Naive thymus-derived CD4-positive, alpha-beta T cell (primary cell): ENCODE measurements around the gene FAM237A. TPM values are rescaled to one million over a fixed set of nuclear protein-coding genes. Genes with fewer than 3 reads are reported as not detected.

Experiments used
- ATAC-seq: fragments of 150-1000 bp; cut with Tn5 transposase; 2 replicates; pipeline ENCODE4 v1.10.0; 2021; ENCODE audit warnings: mild to moderate bottlenecking, moderate library complexity
- CTCF ChIA-PET: fragments of 350-600 bp; sonication (Branson Sonifier 250); formaldehyde crosslinking; loops from one replicate; lab custom pipeline; 2021; ENCODE audit warnings: antibody characterized with exemption; lab: Charles Lee
- POLR2A ChIA-PET: fragments of 350-600 bp; sonication (Branson Sonifier 250); formaldehyde crosslinking; loops from one replicate; lab custom pipeline; 2021; ENCODE audit warnings: antibody characterized with exemption, inconsistent platforms; lab: Charles Lee
- DNase-seq, 9 donors: peaks; one replicate each; pipeline versions ENCODE4 v3.0.0 to v3.0.0-alpha.2; 2020 to 2022; ENCODE audit warnings: mixed read lengths in 1 of 9
- H3K27ac ChIP-seq: one replicate; pipeline ENCODE4 v1.7.0; 2013; ENCODE audit warnings: mild to moderate bottlenecking, low read depth, low read length, moderate library complexity
- H3K27me3 ChIP-seq, 2 donors: one replicate each; pipeline ENCODE4 v1.7.0; 2013; ENCODE audit warnings: low read length in 2 of 2, mild to moderate bottlenecking in 2 of 2, moderate library complexity in 2 of 2; ENCODE audit not compliant: control insufficient read depth in 2 of 2, insufficient read depth in 2 of 2
- H3K36me3 ChIP-seq, 3 experiments: 1 replicate in 2 of 3; 2 replicates in 1 of 3; pipeline ENCODE4 v1.7.0; 2013; ENCODE audit warnings: low read length in 3 of 3, mild to moderate bottlenecking in 3 of 3, moderate library complexity in 1 of 3; ENCODE audit not compliant: insufficient read depth in 3 of 3, control insufficient read depth in 2 of 3
- H3K4me1 ChIP-seq, 2 donors: one replicate each; pipeline ENCODE4 v1.7.0; 2013; ENCODE audit warnings: low read length in 2 of 2, mild to moderate bottlenecking in 2 of 2, moderate library complexity in 1 of 2; ENCODE audit not compliant: control insufficient read depth in 2 of 2, insufficient read depth in 2 of 2
- H3K4me3 ChIP-seq: 2 replicates; pipeline ENCODE4 v1.7.0; 2013; ENCODE audit warnings: mild to moderate bottlenecking, low read length
- H3K9me3 ChIP-seq, 3 experiments: 1 replicate in 2 of 3; 2 replicates in 1 of 3; pipeline ENCODE4 v1.7.0; 2013; ENCODE audit warnings: low read length in 3 of 3; ENCODE audit not compliant: control insufficient read depth in 2 of 3
- H3K27ac Mint-ChIP-seq, 9 donors: one replicate each; pipeline ENCODE4 v1.8.0; 2020 to 2022; ENCODE audit warnings: mixed read lengths in 9 of 9, mild to moderate bottlenecking in 8 of 9, moderate library complexity in 5 of 9, inconsistent platforms in 2 of 9
- H3K27me3 Mint-ChIP-seq, 5 donors: one replicate each; pipeline ENCODE4 v1.8.0; 2021 to 2022; ENCODE audit warnings: mixed read lengths in 5 of 5, mild to moderate bottlenecking in 1 of 5
- H3K36me3 Mint-ChIP-seq, 5 donors: one replicate each; pipeline ENCODE4 v1.8.0; 2020 to 2022; ENCODE audit warnings: mixed read lengths in 5 of 5, mild to moderate bottlenecking in 3 of 5, inconsistent platforms in 1 of 5
- H3K4me1 Mint-ChIP-seq, 7 donors: one replicate each; pipeline ENCODE4 v1.8.0; 2020 to 2022; ENCODE audit warnings: mixed read lengths in 7 of 7, mild to moderate bottlenecking in 3 of 7, inconsistent platforms in 1 of 7
- H3K4me3 Mint-ChIP-seq, 10 donors: one replicate each; pipeline ENCODE4 v1.8.0; 2020 to 2022; ENCODE audit warnings: mild to moderate bottlenecking in 10 of 10, mixed read lengths in 10 of 10, moderate library complexity in 6 of 10, inconsistent platforms in 2 of 10
- H3K9me3 Mint-ChIP-seq, 11 donors: one replicate each; pipeline ENCODE4 v1.8.0; 2020 to 2022; ENCODE audit warnings: mixed read lengths in 11 of 11, mild to moderate bottlenecking in 4 of 11, inconsistent platforms in 1 of 11, moderate library complexity in 1 of 11
- intact Hi-C, 2 donors: fragments of 100-400 bp; cut with micrococcal nuclease; formaldehyde crosslinking; loops; one replicate each; pipeline ENCODE4 v1.15.1; 2023
- polyA plus RNA-seq, 2 donors: library from polyadenylated mRNA; unstranded; fragments of 300-500 nt; fragmentation: Illumina TruSeq; gene quantifications; one replicate each; pipeline ENCODE4 v1.2.3, GENCODE V29; 2021
- total RNA-seq, 6 experiments: library from RNA in 5 of 6; stranded (reverse) in 5 of 6; gene quantifications; 1 replicate in 5 of 6; 2 replicates in 1 of 6; pipeline ENCODE4 v1.2.3 and lab custom pipeline; 2021 to 2026

The FAM237A gene
- total and polyA plus RNA-seq, 7 experiments from 2014 or later, result not detected

DNA sequence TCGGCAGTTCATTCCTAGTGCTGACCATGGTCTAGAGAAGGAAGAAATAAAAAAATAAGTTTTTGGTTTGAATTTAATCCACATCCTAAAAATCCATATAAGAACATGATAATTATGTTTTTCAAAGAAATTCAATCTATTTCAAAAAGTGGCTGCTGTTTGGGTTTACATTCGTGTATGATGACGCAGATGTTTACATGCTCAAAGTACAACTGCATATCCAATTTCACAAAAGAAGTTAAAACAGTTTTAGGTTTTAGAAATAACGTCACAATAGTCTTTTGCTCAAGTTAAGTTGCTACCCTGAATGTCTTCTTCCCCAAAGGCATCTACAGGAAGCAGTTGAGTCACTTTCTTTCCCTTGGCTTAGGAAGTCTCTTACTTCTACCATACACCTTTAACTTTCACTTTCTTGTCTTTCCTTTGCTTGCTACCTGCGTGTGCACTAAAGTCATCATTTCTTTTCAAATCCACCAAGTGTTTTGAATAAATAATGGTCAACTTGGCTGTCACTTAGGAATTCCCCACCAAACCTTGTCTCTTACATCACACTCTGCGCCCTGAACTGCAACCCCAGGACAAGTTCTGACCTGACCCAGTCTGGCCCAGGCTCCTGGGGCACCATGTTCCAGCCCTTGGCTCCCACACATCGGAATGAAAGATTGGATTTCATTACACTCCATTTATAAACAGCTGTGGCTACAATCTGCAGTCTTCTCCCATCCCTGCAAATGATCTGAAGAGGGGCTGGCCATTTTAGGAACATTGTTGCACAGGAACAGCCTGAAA is 28.4 kb downstream of the FAM237A start:
- POLR2A ChIA-PET, result no interaction called here
- H3K4me1 Mint-ChIP-seq, result peaks cover 0 to 3% (median 0%) of the 10 kb centered on the region in 7 donors
- peaks cover 11 to 29% (median 19%) of the 10 kb centered on the region in 5 donors for H3K27me3 Mint-ChIP-seq
- DNase-seq, result no peak
- no peak overlapping the region for H3K4me3 ChIP-seq
- no peak overlapping the region for H3K27ac Mint-ChIP-seq
- H3K27ac ChIP-seq, result no peak overlapping the region
- no peaks in the 10 kb centered on the region for H3K36me3 Mint-ChIP-seq
- intact Hi-C loops, result no loop called here
- H3K4me1 ChIP-seq, result no peaks in the 10 kb centered on the region
- ATAC-seq, result no peak
- H3K9me3 ChIP-seq, result no peaks in the 10 kb centered on the region
- CTCF ChIA-PET, result no interaction called here
- peaks cover 0 to 2% of the 10 kb centered on the region in 2 donors for H3K27me3 ChIP-seq
- H3K4me3 Mint-ChIP-seq, result no peak overlapping the region
- H3K9me3 Mint-ChIP-seq, result peaks cover 0 to 2% (median 0%) of the 10 kb centered on the region in 11 donors
- H3K36me3 ChIP-seq, result no peaks in the 10 kb centered on the region

GRCh38 chr2:206683546-206683945 is 41.3 kb downstream of the FAM237A start:
- no peak for ATAC-seq
- no peaks in the 10 kb centered on the region for H3K9me3 ChIP-seq
- no peak overlapping the region for H3K27ac ChIP-seq
- Mint-ChIP-seq H3K4me1 (no peaks in the 10 kb centered on the region), H3K9me3 (no peaks in the 10 kb centered on the region), H3K4me3 (no peak overlapping the region), H3K27ac (no peak overlapping the region), H3K27me3 (peaks cover 0 to 38% (median 10%) of the 10 kb centered on the region in 5 donors), H3K36me3 (no peaks in the 10 kb centered on the region)
- H3K4me1 ChIP-seq, result no peaks in the 10 kb centered on the region
- no peaks in the 10 kb centered on the region for H3K27me3 ChIP-seq
- POLR2A ChIA-PET, result no interaction called here
- intact Hi-C loops, result no loop called here
- no peak overlapping the region for H3K4me3 ChIP-seq
- DNase-seq, result no peak
- no peaks in the 10 kb centered on the region for H3K36me3 ChIP-seq
- CTCF ChIA-PET, result no interaction called here

GRCh38 chr2:206688453-206688852 is 46.2 kb downstream of the FAM237A start:
- Mint-ChIP-seq H3K4me1 (peaks cover 0 to 4% (median 0%) of the 10 kb centered on the region in 7 donors), H3K4me3 (no peak overlapping the region), H3K36me3 (no peaks in the 10 kb centered on the region), H3K9me3 (peaks cover 0 to 2% (median 0%) of the 10 kb centered on the region in 11 donors), H3K27ac (no peak overlapping the region), H3K27me3 (peaks cover 0 to 13% (median 10%) of the 10 kb centered on the region in 5 donors)
- Histone ChIP-seq H3K9me3 (no peaks in the 10 kb centered on the region), H3K27me3 (no peaks in the 10 kb centered on the region), H3K36me3 (no peaks in the 10 kb centered on the region), H3K27ac (no peak overlapping the region), H3K4me1 (no peaks in the 10 kb centered on the region), H3K4me3 (no peak overlapping the region)
- ATAC-seq (no peak), DNase-seq (no peak)
- ChIA-PET POLR2A (no interaction called here), CTCF (interaction anchor here (0.5 to 1.4 kb wide), 4 partner anchors 94 to 1027 kb away, joined by 3 to 6 read pairs (median 4); no protein-coding TSS in a partner anchor)
- intact Hi-C loops, result no loop called here

DNA sequence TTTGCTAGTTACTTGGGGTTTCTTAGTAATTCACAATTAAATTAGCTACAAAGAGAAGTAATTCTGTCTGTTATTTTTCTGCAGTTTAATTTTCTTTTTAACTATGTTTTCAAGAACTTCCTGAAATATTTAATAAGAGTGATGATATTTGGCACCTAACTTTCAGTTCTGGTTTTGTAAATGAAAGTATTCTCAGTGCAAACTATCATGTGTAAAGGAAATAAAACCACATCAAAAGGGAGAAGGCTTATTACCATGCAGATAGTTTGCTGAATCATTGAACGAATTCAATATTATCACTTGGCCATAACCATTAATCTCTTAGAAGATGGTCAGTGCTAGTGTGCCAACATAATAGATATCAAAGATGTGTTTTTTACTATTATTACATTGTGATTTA is 46.7 kb downstream of the FAM237A start:
- Mint-ChIP-seq H3K4me1 (peaks cover 0 to 4% (median 0%) of the 10 kb centered on the region in 7 donors), H3K27me3 (peaks cover 0 to 16% (median 8%) of the 10 kb centered on the region in 5 donors), H3K9me3 (peaks cover 0 to 2% (median 0%) of the 10 kb centered on the region in 11 donors), H3K36me3 (no peaks in the 10 kb centered on the region), H3K27ac (no peak overlapping the region), H3K4me3 (no peak overlapping the region)
- Histone ChIP-seq H3K4me1 (no peaks in the 10 kb centered on the region), H3K4me3 (no peak overlapping the region), H3K36me3 (no peaks in the 10 kb centered on the region), H3K27ac (no peak overlapping the region), H3K27me3 (no peaks in the 10 kb centered on the region), H3K9me3 (no peaks in the 10 kb centered on the region)
- DNase-seq (peak in 2 of 9 donors; percentile 4 to 20), ATAC-seq (peak; percentile 31)
- ChIA-PET POLR2A (no interaction called here), CTCF (interaction anchor here (1.1 to 1.4 kb wide), 3 partner anchors 94 to 785 kb away, joined by 3 to 4 read pairs (median 4); no protein-coding TSS in a partner anchor)
- intact Hi-C loops, result no loop called here

DNA sequence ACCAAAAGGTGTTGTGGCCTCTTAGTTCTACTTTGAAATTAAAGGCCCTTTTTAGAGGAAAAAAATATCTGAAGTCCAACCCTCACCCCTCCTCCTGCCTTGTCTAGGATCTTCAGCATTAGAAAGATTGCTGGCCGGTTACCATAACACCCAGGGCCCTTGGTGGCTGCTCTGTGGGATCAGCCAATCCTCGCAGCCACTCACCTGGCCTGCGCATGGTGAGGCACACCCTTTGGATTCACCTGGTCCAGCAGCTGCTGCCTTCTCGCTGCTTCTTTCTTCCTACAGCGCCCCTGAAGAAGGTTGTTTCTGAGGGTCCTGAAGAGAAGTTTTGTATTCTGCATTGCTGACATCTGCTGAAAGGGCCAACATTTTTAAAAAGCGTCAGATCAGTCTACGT is 50.7 kb downstream of the FAM237A start:
- H3K9me3 Mint-ChIP-seq, result peaks cover 0 to 2% (median 0%) of the 10 kb centered on the region in 11 donors
- H3K4me3 Mint-ChIP-seq, result no peak overlapping the region
- Histone ChIP-seq H3K4me3 (no peak overlapping the region), H3K9me3 (no peaks in the 10 kb centered on the region), H3K27me3 (no peaks in the 10 kb centered on the region), H3K27ac (no peak overlapping the region), H3K36me3 (no peaks in the 10 kb centered on the region), H3K4me1 (no peaks in the 10 kb centered on the region)
- ATAC-seq (no peak), DNase-seq (no peak)
- ChIA-PET POLR2A (no interaction called here), CTCF (no interaction called here)
- H3K27ac Mint-ChIP-seq, result no peak overlapping the region
- H3K36me3 Mint-ChIP-seq, result no peaks in the 10 kb centered on the region
- H3K27me3 Mint-ChIP-seq, result peaks cover 0 to 5% (median 0%) of the 10 kb centered on the region in 5 donors
- H3K4me1 Mint-ChIP-seq, result peaks cover 0 to 4% (median 0%) of the 10 kb centered on the region in 7 donors
- intact Hi-C loops, result loop anchor here (1.0 to 10.0 kb wide), 14 partner anchors 88 to 1559 kb away; partner anchors contain the start of gene METTL21A (in 1 of the 2)

- ChIA-PET CTCF (no interaction called here), POLR2A (no interaction called here)
- no peak overlapping the region for H3K27ac ChIP-seq
- H3K27me3 Mint-ChIP-seq, result peaks cover 0 to 7% (median 0%) of the 10 kb centered on the region in 5 donors
- H3K9me3 ChIP-seq, result no peaks in the 10 kb centered on the region
- no peak overlapping the region for H3K4me3 Mint-ChIP-seq
- H3K27me3 ChIP-seq, result no peaks in the 10 kb centered on the region
- no peak overlapping the region for H3K4me3 ChIP-seq
- H3K4me1 ChIP-seq, result no peaks in the 10 kb centered on the region
- ATAC-seq (peak; percentile 75), DNase-seq (peak in 7 of 9 donors; percentile 11 to 56 (median 41))
- peaks cover 0 to 4% (median 0%) of the 10 kb centered on the region in 7 donors for H3K4me1 Mint-ChIP-seq
- H3K36me3 Mint-ChIP-seq, result no peaks in the 10 kb centered on the region
- H3K9me3 Mint-ChIP-seq, result peaks cover 0 to 2% (median 0%) of the 10 kb centered on the region in 11 donors
- no peaks in the 10 kb centered on the region for H3K36me3 ChIP-seq
- no peak overlapping the region for H3K27ac Mint-ChIP-seq
- intact Hi-C loops, result loop anchor here (1.0 to 10.0 kb wide), 14 partner anchors 88 to 1559 kb away; partner anchors contain the start of gene METTL21A (in 1 of the 2)
Observed at GRCh38 chr2:206693399-206694137, 51.3 kb downstream of the FAM237A start.
